Fibroblast of lung (primary cell): ENCODE measurements around the gene PPM1A. TPM values are rescaled to one million over a fixed set of nuclear protein-coding genes. Genes with fewer than 3 reads are reported as not detected.

ENCODE experiments used
- DNase-seq, 2 donors: peaks; one replicate each; pipeline versions ENCODE4 v3.0.0 to v3.0.0-alpha.2; 2010; ENCODE audit warnings: low read depth in 2 of 2
- H2AFZ ChIP-seq: 2 replicates; pipeline ENCODE4 v1.5.1; 2012; ENCODE audit warnings: low read length, control low read depth, inconsistent platforms
- H3K27ac ChIP-seq: 2 replicates; pipeline ENCODE4 v1.5.1; 2011; ENCODE audit warnings: low read length, control low read depth; ENCODE audit not compliant: insufficient read depth
- H3K27me3 ChIP-seq: 2 replicates; pipeline ENCODE4 v1.5.1; 2011; ENCODE audit warnings: mild to moderate bottlenecking, low read length; ENCODE audit not compliant: control insufficient read depth, insufficient read depth
- H3K36me3 ChIP-seq: 2 replicates; pipeline ENCODE4 v1.5.1; 2011; ENCODE audit warnings: low read length; ENCODE audit not compliant: control insufficient read depth, insufficient read depth
- H3K4me1 ChIP-seq: 2 replicates; pipeline ENCODE4 v1.5.1; 2011; ENCODE audit warnings: low read length; ENCODE audit not compliant: control insufficient read depth, insufficient read depth; ENCODE audit errors: extremely low read depth
- H3K4me2 ChIP-seq: 2 replicates; pipeline ENCODE4 v1.5.1; 2011; ENCODE audit warnings: low read length, control low read depth; ENCODE audit not compliant: insufficient read depth; ENCODE audit errors: extremely low read depth
- H3K4me3 ChIP-seq, 4 experiments: fragments of 200-600 bp in 1 of 4; sonication (generic) in 1 of 4; replicated peaks in 1 of 4; 2 replicates each; pipeline ENCODE4 v1.5.1; 2011 to 2016; ENCODE audit warnings: low read length in 4 of 4, low read depth in 3 of 4, mild to moderate bottlenecking in 3 of 4, control low read depth in 2 of 4, inconsistent platforms in 1 of 4, mixed read lengths in 1 of 4; ENCODE audit not compliant: insufficient read depth in 1 of 4; ENCODE audit errors: control extremely low read depth in 1 of 4
- H3K79me2 ChIP-seq: 2 replicates; pipeline ENCODE4 v1.5.1; 2012; ENCODE audit warnings: mild to moderate bottlenecking, low read length, inconsistent platforms; ENCODE audit not compliant: control insufficient read depth, insufficient read depth
- H3K9ac ChIP-seq: 2 replicates; pipeline ENCODE4 v1.5.1; 2011; ENCODE audit warnings: mild to moderate bottlenecking, low read length, control low read depth; ENCODE audit not compliant: insufficient read depth
- H3K9me3 ChIP-seq: 2 replicates; pipeline ENCODE4 v1.5.1; 2012; ENCODE audit warnings: low read depth, low read length; ENCODE audit not compliant: control insufficient read depth, insufficient read depth
- H4K20me1 ChIP-seq: 2 replicates; pipeline ENCODE4 v1.5.1; 2011; ENCODE audit warnings: low read length; ENCODE audit not compliant: control insufficient read depth, insufficient read depth; ENCODE audit errors: extremely low read depth
- EZH2 ChIP-seq: IDR thresholded peaks from 2 replicates; pipeline ENCODE4 v1.5.1; 2012; ENCODE audit warnings: low read length, control low read depth, mild to moderate bottlenecking; ENCODE audit errors: missing control alignments
- polyA plus RNA-seq, 2 donors: library from polyadenylated mRNA; depleted of rRNA in 1 of 2; stranded (reverse) in 1 of 2; unstranded in 1 of 2; fragments of >200 nt; gene quantifications; 2 replicates each; pipeline ENCODE4 v1.2.1, GENCODE V29; 2011 to 2012; ENCODE audit warnings: missing spikeins in 1 of 2
- total RNA-seq: library from RNA; depleted of rRNA; stranded (reverse); fragments of >200 nt; gene quantifications from 2 replicates; pipeline ENCODE4 v1.2.1, GENCODE V29; 2014
- TF ChIP-seq, protein P1 (sequence below), 2 donors: IDR thresholded peaks in 1 of 2; conservative IDR thresholded peaks in 1 of 2; 1 replicate in 1 of 2; 2 replicates in 1 of 2; pipeline ENCODE4 v1.5.1; 2011 to 2012; ENCODE audit warnings: low read length in 2 of 2, control low read depth in 1 of 2, inconsistent platforms in 1 of 2, low read depth in 1 of 2, mild to moderate bottlenecking in 1 of 2

Gene PPM1A
- total and polyA plus RNA-seq, 2 donors (not counting 1 experiment from before 2014, with no cell fraction given), result 25.9 to 51.3 TPM

DNA sequence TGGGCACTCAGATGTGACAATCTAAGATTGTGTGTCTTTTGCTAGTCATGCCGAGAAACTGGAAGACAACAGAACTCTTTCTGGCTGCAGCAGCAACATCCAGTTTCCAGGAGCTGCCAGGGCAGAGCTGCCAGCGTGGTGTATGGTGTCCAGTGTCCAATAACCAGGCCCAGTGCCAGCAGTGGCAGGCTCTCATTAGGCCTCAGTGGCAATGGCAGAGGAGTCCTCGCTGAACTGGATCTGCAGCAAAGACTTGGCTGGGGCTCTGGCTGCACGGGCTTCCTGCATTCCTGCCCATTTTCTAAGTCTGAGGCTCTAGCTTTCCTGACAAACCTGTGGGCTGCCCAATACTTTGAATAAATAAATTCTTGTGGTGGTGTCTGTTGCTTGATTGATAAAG lies 26.2 kb upstream of the PPM1A start:
- H3K27ac ChIP-seq, result no peak overlapping the region
- no peaks in the 10 kb centered on the region for H3K79me2 ChIP-seq
- no peaks in the 10 kb centered on the region for H3K36me3 ChIP-seq
- no peak overlapping the region for H3K4me3 ChIP-seq
- H3K9ac ChIP-seq, result no peak overlapping the region
- H4K20me1 ChIP-seq, result no peaks in the 10 kb centered on the region
- no peak overlapping the region for H2AFZ ChIP-seq
- H3K9me3 ChIP-seq, result no peaks in the 10 kb centered on the region
- H3K27me3 ChIP-seq, result no peaks in the 10 kb centered on the region
- TF ChIP-seq, protein P1, sequence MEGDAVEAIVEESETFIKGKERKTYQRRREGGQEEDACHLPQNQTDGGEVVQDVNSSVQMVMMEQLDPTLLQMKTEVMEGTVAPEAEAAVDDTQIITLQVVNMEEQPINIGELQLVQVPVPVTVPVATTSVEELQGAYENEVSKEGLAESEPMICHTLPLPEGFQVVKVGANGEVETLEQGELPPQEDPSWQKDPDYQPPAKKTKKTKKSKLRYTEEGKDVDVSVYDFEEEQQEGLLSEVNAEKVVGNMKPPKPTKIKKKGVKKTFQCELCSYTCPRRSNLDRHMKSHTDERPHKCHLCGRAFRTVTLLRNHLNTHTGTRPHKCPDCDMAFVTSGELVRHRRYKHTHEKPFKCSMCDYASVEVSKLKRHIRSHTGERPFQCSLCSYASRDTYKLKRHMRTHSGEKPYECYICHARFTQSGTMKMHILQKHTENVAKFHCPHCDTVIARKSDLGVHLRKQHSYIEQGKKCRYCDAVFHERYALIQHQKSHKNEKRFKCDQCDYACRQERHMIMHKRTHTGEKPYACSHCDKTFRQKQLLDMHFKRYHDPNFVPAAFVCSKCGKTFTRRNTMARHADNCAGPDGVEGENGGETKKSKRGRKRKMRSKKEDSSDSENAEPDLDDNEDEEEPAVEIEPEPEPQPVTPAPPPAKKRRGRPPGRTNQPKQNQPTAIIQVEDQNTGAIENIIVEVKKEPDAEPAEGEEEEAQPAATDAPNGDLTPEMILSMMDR (conservative IDR thresholded peaks at IDR 0.05 in 1 of 2, IDR thresholded peaks at IDR 0.05 in 1 of 2; ENCODE audit: low read depth in 1 of 2, low read length in 2 of 2), result no peak
- TF ChIP-seq EZH2, result no peak
- no peak overlapping the region for H3K4me2 ChIP-seq
- DNase-seq, result no peak
- no peaks in the 10 kb centered on the region for H3K4me1 ChIP-seq

DNA sequence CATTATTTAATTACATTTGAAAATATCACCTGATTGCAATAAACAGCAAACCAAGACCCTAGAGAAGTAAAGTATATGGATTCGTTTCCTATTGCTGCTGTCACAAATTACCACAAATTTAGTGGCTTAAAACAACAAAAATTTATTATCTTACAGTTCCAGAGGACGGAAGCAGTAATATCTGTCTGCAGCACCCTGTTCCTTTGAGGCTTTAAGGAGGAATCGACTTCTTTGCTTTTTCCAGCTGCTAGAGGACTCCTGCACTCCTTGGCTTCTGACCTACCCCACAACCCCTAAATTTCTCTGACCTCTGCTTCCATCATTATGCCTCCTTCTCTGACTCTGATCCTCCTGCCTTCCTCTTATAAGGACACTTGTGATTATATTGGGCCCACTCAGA lies 23.8 kb upstream of the PPM1A start:
- DNase-seq, result no peak

DNA sequence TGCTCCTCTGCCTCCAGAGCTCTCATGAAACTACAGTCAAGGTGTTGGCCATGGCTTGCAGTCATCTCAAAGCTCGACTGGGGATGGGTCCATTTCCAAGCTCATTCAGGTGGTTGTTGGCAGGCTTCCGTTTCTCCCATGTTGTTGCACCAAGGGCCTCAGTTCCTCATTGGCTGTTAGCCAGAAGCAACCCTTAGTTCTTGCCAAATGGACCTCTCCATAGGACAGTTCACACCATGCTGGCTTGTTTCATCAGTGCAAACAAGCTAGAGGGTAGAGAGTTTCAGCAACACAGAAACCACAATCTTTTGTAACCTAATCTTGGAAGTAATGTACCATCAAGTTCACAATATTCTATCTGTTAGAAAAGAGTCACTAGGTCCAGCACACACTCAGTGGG lies 22.7 kb upstream of the PPM1A start:
- no peak for TF ChIP-seq EZH2
- TF ChIP-seq, protein P1 (conservative IDR thresholded peaks at IDR 0.05 in 1 of 2, IDR thresholded peaks at IDR 0.05 in 1 of 2; ENCODE audit: low read depth in 1 of 2, low read length in 2 of 2), result no peak
- H3K4me3 ChIP-seq, result no peak overlapping the region
- H3K9me3 ChIP-seq, result no peaks in the 10 kb centered on the region
- H3K4me1 ChIP-seq, result no peaks in the 10 kb centered on the region
- H3K27ac ChIP-seq, result no peak overlapping the region
- no peak overlapping the region for H2AFZ ChIP-seq
- no peaks in the 10 kb centered on the region for H4K20me1 ChIP-seq
- no peaks in the 10 kb centered on the region for H3K27me3 ChIP-seq
- no peak for DNase-seq
- H3K36me3 ChIP-seq, result no peaks in the 10 kb centered on the region
- no peak overlapping the region for H3K9ac ChIP-seq
- H3K4me2 ChIP-seq, result no peak overlapping the region
- H3K79me2 ChIP-seq, result no peaks in the 10 kb centered on the region

More for the DNA sequence above, 23.8 kb upstream of the PPM1A start:
- H3K4me1 ChIP-seq, result no peaks in the 10 kb centered on the region
- no peaks in the 10 kb centered on the region for H3K9me3 ChIP-seq
- TF ChIP-seq, protein P1 (conservative IDR thresholded peaks at IDR 0.05 in 1 of 2, IDR thresholded peaks at IDR 0.05 in 1 of 2; ENCODE audit: low read depth in 1 of 2, low read length in 2 of 2), result no peak
- no peak for TF ChIP-seq EZH2
- no peak overlapping the region for H2AFZ ChIP-seq
- no peaks in the 10 kb centered on the region for H3K27me3 ChIP-seq
- H3K79me2 ChIP-seq, result no peaks in the 10 kb centered on the region
- H3K4me3 ChIP-seq, result no peak overlapping the region
- no peaks in the 10 kb centered on the region for H4K20me1 ChIP-seq
- no peak overlapping the region for H3K9ac ChIP-seq
- H3K27ac ChIP-seq, result no peak overlapping the region
- H3K4me2 ChIP-seq, result no peak overlapping the region
- H3K36me3 ChIP-seq, result no peaks in the 10 kb centered on the region
